IPS-NIHi11 (cell line): ENCODE data around the gene SDHA.
"Not testable (repeated sequence)": the region's sequence is repeated elsewhere in the genome, so short reads cannot be mapped to it uniquely, and the experiment has no call there.

Experiments used
- DNase-seq: peaks from one replicate; pipeline ENCODE4 v3.0.0; 2012; ENCODE audit warnings: mixed read lengths, low spot score

The SDHA gene

GRCh38 chr5:222951-223715 is 5.0 kb downstream of the SDHA start:
- not testable (repeated sequence) for DNase-seq

- DNase-seq = no peak
Measured at GRCh38 chr5:223791-224190, 5.7 kb downstream of the SDHA start.

- no peak for DNase-seq
Measured at GRCh38 chr5:225334-225733, 7.2 kb downstream of the SDHA start.

GRCh38 chr5:227375-227774 is 9.3 kb downstream of the SDHA start:
- DNase-seq = not testable (repeated sequence)

GRCh38 chr5:228886-229285 is 10.8 kb downstream of the SDHA start:
- no peak for DNase-seq

GRCh38 chr5:230711-231110 is 12.6 kb downstream of the SDHA start:
- DNase-seq = no peak

- DNase-seq = no peak
Measured at GRCh38 chr5:231661-232060, 13.5 kb downstream of the SDHA start.

- not testable (repeated sequence) for DNase-seq
Measured at GRCh38 chr5:233426-233825, 15.3 kb downstream of the SDHA start.

- no peak for DNase-seq
Measured at GRCh38 chr5:234450-234849, 16.3 kb downstream of the SDHA start.

GRCh38 chr5:235527-235926 is 17.4 kb downstream of the SDHA start:
- not testable (repeated sequence) for DNase-seq

- DNase-seq = not testable (repeated sequence)
Measured at GRCh38 chr5:237931-238330, 19.8 kb downstream of the SDHA start.

- not testable (repeated sequence) for DNase-seq
Measured at GRCh38 chr5:240550-240949, 22.4 kb downstream of the SDHA start.

GRCh38 chr5:241045-241669 is 23.0 kb downstream of the SDHA start:
- not testable (repeated sequence) for DNase-seq

- DNase-seq = not testable (repeated sequence)
Measured at GRCh38 chr5:243683-244367, 25.7 kb downstream of the SDHA start.

GRCh38 chr5:245717-246116 is 27.6 kb downstream of the SDHA start:
- DNase-seq = not testable (repeated sequence)

- DNase-seq = not testable (repeated sequence)
Measured at GRCh38 chr5:250396-250795, 32.3 kb downstream of the SDHA start.

- not testable (repeated sequence) for DNase-seq
Measured at GRCh38 chr5:251016-251415, 32.9 kb downstream of the SDHA start.

- not testable (repeated sequence) for DNase-seq
Measured at GRCh38 chr5:251538-251937, 33.4 kb downstream of the SDHA start.

GRCh38 chr5:251975-252374 is 33.9 kb downstream of the SDHA start:
- not testable (repeated sequence) for DNase-seq

GRCh38 chr5:252546-252945 is 34.4 kb downstream of the SDHA start:
- DNase-seq = no peak

GRCh38 chr5:254322-254721 is 36.2 kb downstream of the SDHA start:
- not testable (repeated sequence) for DNase-seq

- not testable (repeated sequence) for DNase-seq
Measured at GRCh38 chr5:255116-255515, 37.0 kb downstream of the SDHA start.

- not testable (repeated sequence) for DNase-seq
Measured at GRCh38 chr5:256347-256746, 38.2 kb downstream of the SDHA start.
